SK-N-SH (cell line): ENCODE results near the gene GIT2. TPM values are rescaled to one million over a fixed set of nuclear protein-coding genes. Genes with fewer than 3 reads are reported as not detected.

Experiments
- CTCF ChIA-PET: fragments of 300-600, 350-600 bp; formaldehyde crosslinking; extraction: SDS; loops from one replicate; lab custom pipeline; 2021; lab: Yijun Ruan, JAX
- POLR2A ChIA-PET: fragments of 350-600 bp; sonication (Branson Sonifier 250); formaldehyde crosslinking; extraction: SDS; loops from one replicate; lab custom pipeline; 2020; ENCODE audit warnings: antibody characterized with exemption, inconsistent platforms; lab: Yijun Ruan, JAX
- DNase-seq: peaks from one replicate; pipeline ENCODE4 v3.0.0; 2012
- H2AFZ ChIP-seq: fragments of 200-600 bp; sonication (generic); 2 replicates; pipeline ENCODE4 v1.8.1; 2016; ENCODE audit warnings: antibody characterized with exemption, mild to moderate bottlenecking, low read depth
- H3F3A ChIP-seq: fragments of 200-600 bp; sonication (generic); replicated peaks from 2 replicates; pipeline ENCODE3; 2016; ENCODE audit warnings: antibody characterized with exemption, mild to moderate bottlenecking; ENCODE audit not compliant: insufficient read depth
- H3K27ac ChIP-seq, 2 experiments: fragments of 200-500 bp in 1 of 2; fragments of 200-600 bp in 1 of 2; sonication (Bioruptor generic) in 1 of 2; sonication (generic), shearing (Covaris generic) in 1 of 2; 2 replicates each; pipeline versions ENCODE4 v1.5.1 to v1.6.1; 2014 to 2016; ENCODE audit warnings: low read depth in 2 of 2, inconsistent platforms in 1 of 2, low read length in 1 of 2, mild to moderate bottlenecking in 1 of 2, mixed read lengths in 1 of 2
- H3K27me3 ChIP-seq: fragments of 200-600 bp; sonication (generic), shearing (Covaris generic); 2 replicates; pipeline ENCODE4 v1.6.1; 2016; ENCODE audit warnings: mixed run types; ENCODE audit not compliant: insufficient read depth
- H3K36me3 ChIP-seq, 2 experiments: fragments of 200-500 bp in 1 of 2; fragments of 200-600 bp in 1 of 2; sonication (Bioruptor generic) in 1 of 2; sonication (generic) in 1 of 2; replicated peaks in 1 of 2; 2 replicates each; pipeline versions ENCODE3 to v1.5.1; 2014 to 2016; ENCODE audit warnings: low read length in 1 of 2, mild to moderate bottlenecking in 1 of 2; ENCODE audit not compliant: insufficient read depth in 2 of 2, control insufficient read depth in 1 of 2
- H3K4me1 ChIP-seq, 2 experiments: fragments of 200-500 bp in 1 of 2; fragments of 200-600 bp in 1 of 2; sonication (Bioruptor generic) in 1 of 2; sonication (generic), shearing (Covaris generic) in 1 of 2; 2 replicates each; pipeline versions ENCODE4 v1.5.1 to v1.6.1; 2014 to 2016; ENCODE audit warnings: low read depth in 1 of 2, low read length in 1 of 2, mixed run types in 1 of 2; ENCODE audit not compliant: insufficient read depth in 2 of 2, control insufficient read depth in 1 of 2
- H3K4me2 ChIP-seq: fragments of 200-600 bp; sonication (generic), shearing (Covaris generic); 2 replicates; pipeline ENCODE4 v1.6.1; 2017; ENCODE audit warnings: mixed run types
- H3K4me3 ChIP-seq, 2 experiments: fragments of 200-500 bp in 1 of 2; fragments of 200-600 bp in 1 of 2; sonication (Bioruptor generic) in 1 of 2; sonication (generic), shearing (Covaris generic) in 1 of 2; 2 replicates each; pipeline versions ENCODE4 v1.5.1 to v1.8.1; 2014 to 2016; ENCODE audit warnings: low read depth in 2 of 2, inconsistent platforms in 1 of 2, low read length in 1 of 2, mild to moderate bottlenecking in 1 of 2, mixed read lengths in 1 of 2, moderate library complexity in 1 of 2
- H3K79me2 ChIP-seq: fragments of 200-600 bp; sonication (generic); 2 replicates; pipeline ENCODE4 v1.8.1; 2017; ENCODE audit warnings: mild to moderate bottlenecking; ENCODE audit not compliant: insufficient read depth
- H3K9ac ChIP-seq: fragments of 200-600 bp; sonication (generic); 2 replicates; pipeline ENCODE4 v1.6.1; 2017; ENCODE audit warnings: mixed run types
- H3K9me2 ChIP-seq: fragments of 200-600 bp; sonication (generic); 2 replicates; pipeline ENCODE4 v1.6.1; 2017; ENCODE audit warnings: mixed run types
- H3K9me3 ChIP-seq: fragments of 200-600 bp; sonication (generic); 2 replicates; pipeline ENCODE4 v1.6.1; 2017; ENCODE audit warnings: mixed run types, mild to moderate bottlenecking, moderate library complexity
- H4K20me1 ChIP-seq: fragments of 200-600 bp; sonication (generic); 2 replicates; pipeline ENCODE4 v1.6.1; 2017; ENCODE audit warnings: mild to moderate bottlenecking, mixed run types; ENCODE audit not compliant: insufficient read depth
- CHD2 ChIP-seq: fragments of 150-350 bp; IDR thresholded peaks from 2 replicates; pipeline ENCODE4 v1.6.1; 2018; ENCODE audit warnings: low read length; ENCODE audit not compliant: partially characterized antibody
- ELF1 ChIP-seq: IDR thresholded peaks from 2 replicates; pipeline ENCODE4 v1.4.0; 2012
- FOSL2 ChIP-seq: IDR thresholded peaks from 2 replicates; pipeline ENCODE4 v1.4.0; 2012; ENCODE audit warnings: low read depth, mild to moderate bottlenecking, moderate library complexity, borderline replicate concordance
- FOXJ3 ChIP-seq: sonication (generic); formaldehyde crosslinking; IDR thresholded peaks from 2 replicates; pipeline ENCODE4 v1.5.1; 2020; ENCODE audit warnings: mild to moderate bottlenecking, missing genetic modification reagents
- GABPA ChIP-seq: IDR thresholded peaks from 2 replicates; pipeline ENCODE4 v1.4.0; 2012; ENCODE audit warnings: low read depth, mild to moderate bottlenecking
- MEF2A ChIP-seq: IDR thresholded peaks from 2 replicates; pipeline ENCODE4 v1.4.0; 2012; ENCODE audit warnings: low read depth, borderline replicate concordance
- RAD21 ChIP-seq: IDR thresholded peaks from 2 replicates; pipeline ENCODE4 v1.6.1; 2012; ENCODE audit warnings: mild to moderate bottlenecking, low read length
- RCOR1 ChIP-seq: fragments of 150-350 bp; IDR thresholded peaks from 2 replicates; pipeline ENCODE4 v1.6.1; 2017; ENCODE audit warnings: antibody characterized with exemption, low read length
- RXRA ChIP-seq: IDR thresholded peaks from 2 replicates; pipeline ENCODE4 v1.4.0; 2012; ENCODE audit warnings: low read depth, mild to moderate bottlenecking, borderline replicate concordance
- SIN3A ChIP-seq: IDR thresholded peaks from 2 replicates; pipeline ENCODE4 v1.6.1; 2012; ENCODE audit warnings: low read depth, mild to moderate bottlenecking, low read length, moderate library complexity, borderline replicate concordance
- SMC3 ChIP-seq: IDR thresholded peaks from 2 replicates; pipeline ENCODE4 v1.6.1; 2012; ENCODE audit warnings: low read depth, low read length, improper control_type of control experiment
- TAF1 ChIP-seq: IDR thresholded peaks from 2 replicates; pipeline ENCODE4 v1.6.1; 2012; ENCODE audit warnings: low read depth, mild to moderate bottlenecking, low read length, moderate library complexity, borderline replicate concordance
- TEAD4 ChIP-seq: IDR thresholded peaks from 2 replicates; pipeline ENCODE4 v1.4.0; 2012; ENCODE audit warnings: mild to moderate bottlenecking, borderline replicate concordance; ENCODE audit not compliant: insufficient read depth
- YY1 ChIP-seq: IDR thresholded peaks from 2 replicates; pipeline ENCODE4 v1.4.0; 2012; ENCODE audit warnings: low read depth, mild to moderate bottlenecking
- WGBS: methylation state at CpG from one replicate; pipeline ENCODE4 v1.1.6; 2017; ENCODE audit warnings: low lambda C conversion rate; 5-methylcytosine and 5-hydroxymethylcytosine counted together
- polyA plus RNA-seq, 3 experiments: library from polyadenylated mRNA; depleted of rRNA; stranded (reverse); fragments of >200 nt; gene quantifications; 2 replicates each; pipeline ENCODE4 v1.2.3, GENCODE V29; 2012
- TF ChIP-seq, protein P1 (sequence below): IDR thresholded peaks from 2 replicates; pipeline ENCODE4; 2012
- TF ChIP-seq, protein P2 (sequence below): IDR thresholded peaks from 2 replicates; pipeline ENCODE4 v1.4.0; 2012; ENCODE audit warnings: low read depth, borderline replicate concordance
- TF ChIP-seq, protein P3 (sequence below): IDR thresholded peaks from 2 replicates; pipeline ENCODE4 v1.6.1; 2012; ENCODE audit warnings: mild to moderate bottlenecking, low read depth, low read length, moderate library complexity
- TF ChIP-seq, protein P4 (sequence below): fragments of 200-600 bp; sonication (generic); IDR thresholded peaks from 2 replicates; pipeline ENCODE4 v1.6.1; 2017; ENCODE audit warnings: antibody characterized with exemption, mild to moderate bottlenecking, moderate library complexity
- TF ChIP-seq, protein P5 (sequence below): fragments of 150-350 bp; IDR thresholded peaks from 2 replicates; pipeline ENCODE4 v1.6.1; 2016; ENCODE audit warnings: mild to moderate bottlenecking, low read depth, low read length

The GIT2 gene
- polyA plus RNA-seq, 1 of the 3 experiments (the other 2 are of a cell fraction): 21.2 TPM

DNA sequence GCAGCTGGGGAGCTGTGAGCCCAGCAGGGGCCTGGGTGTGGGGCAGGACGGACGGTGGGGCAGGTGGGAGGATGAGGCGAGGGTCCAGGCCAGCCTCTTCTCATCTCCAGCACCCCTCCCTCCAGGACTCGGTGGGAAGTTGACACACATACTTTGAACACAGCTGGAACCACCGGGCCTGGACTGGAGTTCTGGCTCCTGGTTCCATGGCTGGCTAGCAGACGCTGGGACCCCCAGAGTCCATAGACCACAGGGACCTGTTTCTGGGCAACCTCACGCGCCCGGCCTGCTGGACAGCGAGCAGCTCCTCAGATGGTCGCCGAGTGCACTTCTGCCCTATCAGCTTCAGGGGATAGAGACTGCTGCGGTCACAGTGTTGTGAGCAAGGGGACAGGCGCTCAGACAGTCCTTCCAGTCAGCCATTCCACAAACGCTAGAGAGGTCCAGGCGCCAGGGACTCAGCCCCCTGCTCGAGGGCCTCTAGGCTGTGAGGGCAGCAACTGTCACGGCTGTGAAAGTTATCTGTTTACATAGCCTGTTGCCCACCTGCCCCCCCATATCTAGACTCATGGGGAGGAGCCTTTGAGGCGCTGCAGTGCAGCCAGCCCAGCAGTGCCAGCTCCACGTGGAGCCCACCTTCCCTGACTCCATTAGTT is 70.9 kb downstream of the GIT2 start (continued):
- no peak for TF ChIP-seq TAF1
- no peak for TF ChIP-seq FOSL2
- TF ChIP-seq ELF1: no peak
- TF ChIP-seq SIN3A: no peak
- no peak for TF ChIP-seq SMC3
- no peak for TF ChIP-seq RAD21
- no peak for TF ChIP-seq TEAD4

DNA sequence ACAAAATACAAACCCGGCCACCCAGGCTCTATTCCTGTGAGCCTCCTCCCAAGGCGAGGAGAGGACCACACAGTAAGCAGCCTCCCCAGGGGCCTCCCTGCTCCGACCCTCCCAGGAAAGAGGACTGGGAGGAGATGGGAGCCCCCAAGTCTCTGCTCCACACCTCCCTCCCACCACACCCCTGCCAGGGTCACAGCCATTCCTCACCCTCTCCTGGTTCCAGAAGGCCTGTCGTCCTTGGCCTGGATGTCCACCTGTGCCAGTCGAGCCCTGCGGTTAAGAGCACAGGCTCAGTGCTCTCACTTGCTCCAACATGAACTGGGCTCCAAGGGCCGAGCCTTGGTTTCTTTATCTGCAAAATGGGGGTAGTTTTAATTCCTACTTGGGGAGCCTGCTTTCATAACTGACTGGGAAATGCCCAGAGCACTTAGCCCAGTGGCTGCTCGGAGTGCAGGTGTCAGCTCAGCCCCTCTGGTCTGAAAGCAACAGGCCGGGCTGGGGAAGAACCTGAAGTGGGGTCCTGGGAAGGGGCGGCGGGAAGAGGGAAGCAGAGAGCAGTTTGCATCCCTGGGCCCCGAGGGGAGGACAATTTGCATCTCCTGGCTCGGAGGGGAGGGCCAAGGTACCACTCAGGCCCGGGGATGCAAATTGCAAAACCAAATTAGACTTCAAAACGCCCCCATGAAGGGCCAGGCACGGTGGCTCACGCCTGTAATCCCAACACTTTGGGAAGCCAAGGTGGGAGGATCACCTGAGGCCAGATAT is 72.5 kb downstream of the GIT2 start:
- TF ChIP-seq MEF2A: no peak
- TF ChIP-seq, protein P1, sequence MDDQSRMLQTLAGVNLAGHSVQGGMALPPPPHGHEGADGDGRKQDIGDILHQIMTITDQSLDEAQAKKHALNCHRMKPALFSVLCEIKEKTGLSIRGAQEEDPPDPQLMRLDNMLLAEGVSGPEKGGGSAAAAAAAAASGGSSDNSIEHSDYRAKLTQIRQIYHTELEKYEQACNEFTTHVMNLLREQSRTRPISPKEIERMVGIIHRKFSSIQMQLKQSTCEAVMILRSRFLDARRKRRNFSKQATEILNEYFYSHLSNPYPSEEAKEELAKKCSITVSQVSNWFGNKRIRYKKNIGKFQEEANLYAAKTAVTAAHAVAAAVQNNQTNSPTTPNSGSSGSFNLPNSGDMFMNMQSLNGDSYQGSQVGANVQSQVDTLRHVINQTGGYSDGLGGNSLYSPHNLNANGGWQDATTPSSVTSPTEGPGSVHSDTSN: no peak
- no peak for TF ChIP-seq TAF1
- no peak for TF ChIP-seq CHD2
- TF ChIP-seq RAD21: no peak
- TF ChIP-seq YY1: no peak
- no peak for TF ChIP-seq GABPA
- no peak for TF ChIP-seq SIN3A
- TF ChIP-seq, protein P2, sequence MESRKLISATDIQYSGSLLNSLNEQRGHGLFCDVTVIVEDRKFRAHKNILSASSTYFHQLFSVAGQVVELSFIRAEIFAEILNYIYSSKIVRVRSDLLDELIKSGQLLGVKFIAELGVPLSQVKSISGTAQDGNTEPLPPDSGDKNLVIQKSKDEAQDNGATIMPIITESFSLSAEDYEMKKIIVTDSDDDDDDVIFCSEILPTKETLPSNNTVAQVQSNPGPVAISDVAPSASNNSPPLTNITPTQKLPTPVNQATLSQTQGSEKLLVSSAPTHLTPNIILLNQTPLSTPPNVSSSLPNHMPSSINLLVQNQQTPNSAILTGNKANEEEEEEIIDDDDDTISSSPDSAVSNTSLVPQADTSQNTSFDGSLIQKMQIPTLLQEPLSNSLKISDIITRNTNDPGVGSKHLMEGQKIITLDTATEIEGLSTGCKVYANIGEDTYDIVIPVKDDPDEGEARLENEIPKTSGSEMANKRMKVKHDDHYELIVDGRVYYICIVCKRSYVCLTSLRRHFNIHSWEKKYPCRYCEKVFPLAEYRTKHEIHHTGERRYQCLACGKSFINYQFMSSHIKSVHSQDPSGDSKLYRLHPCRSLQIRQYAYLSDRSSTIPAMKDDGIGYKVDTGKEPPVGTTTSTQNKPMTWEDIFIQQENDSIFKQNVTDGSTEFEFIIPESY: no peak
- TF ChIP-seq, protein P3, sequence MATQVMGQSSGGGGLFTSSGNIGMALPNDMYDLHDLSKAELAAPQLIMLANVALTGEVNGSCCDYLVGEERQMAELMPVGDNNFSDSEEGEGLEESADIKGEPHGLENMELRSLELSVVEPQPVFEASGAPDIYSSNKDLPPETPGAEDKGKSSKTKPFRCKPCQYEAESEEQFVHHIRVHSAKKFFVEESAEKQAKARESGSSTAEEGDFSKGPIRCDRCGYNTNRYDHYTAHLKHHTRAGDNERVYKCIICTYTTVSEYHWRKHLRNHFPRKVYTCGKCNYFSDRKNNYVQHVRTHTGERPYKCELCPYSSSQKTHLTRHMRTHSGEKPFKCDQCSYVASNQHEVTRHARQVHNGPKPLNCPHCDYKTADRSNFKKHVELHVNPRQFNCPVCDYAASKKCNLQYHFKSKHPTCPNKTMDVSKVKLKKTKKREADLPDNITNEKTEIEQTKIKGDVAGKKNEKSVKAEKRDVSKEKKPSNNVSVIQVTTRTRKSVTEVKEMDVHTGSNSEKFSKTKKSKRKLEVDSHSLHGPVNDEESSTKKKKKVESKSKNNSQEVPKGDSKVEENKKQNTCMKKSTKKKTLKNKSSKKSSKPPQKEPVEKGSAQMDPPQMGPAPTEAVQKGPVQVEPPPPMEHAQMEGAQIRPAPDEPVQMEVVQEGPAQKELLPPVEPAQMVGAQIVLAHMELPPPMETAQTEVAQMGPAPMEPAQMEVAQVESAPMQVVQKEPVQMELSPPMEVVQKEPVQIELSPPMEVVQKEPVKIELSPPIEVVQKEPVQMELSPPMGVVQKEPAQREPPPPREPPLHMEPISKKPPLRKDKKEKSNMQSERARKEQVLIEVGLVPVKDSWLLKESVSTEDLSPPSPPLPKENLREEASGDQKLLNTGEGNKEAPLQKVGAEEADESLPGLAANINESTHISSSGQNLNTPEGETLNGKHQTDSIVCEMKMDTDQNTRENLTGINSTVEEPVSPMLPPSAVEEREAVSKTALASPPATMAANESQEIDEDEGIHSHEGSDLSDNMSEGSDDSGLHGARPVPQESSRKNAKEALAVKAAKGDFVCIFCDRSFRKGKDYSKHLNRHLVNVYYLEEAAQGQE: no peak
- no peak for TF ChIP-seq RCOR1
- no peak for TF ChIP-seq RXRA
- TF ChIP-seq, protein P4, sequence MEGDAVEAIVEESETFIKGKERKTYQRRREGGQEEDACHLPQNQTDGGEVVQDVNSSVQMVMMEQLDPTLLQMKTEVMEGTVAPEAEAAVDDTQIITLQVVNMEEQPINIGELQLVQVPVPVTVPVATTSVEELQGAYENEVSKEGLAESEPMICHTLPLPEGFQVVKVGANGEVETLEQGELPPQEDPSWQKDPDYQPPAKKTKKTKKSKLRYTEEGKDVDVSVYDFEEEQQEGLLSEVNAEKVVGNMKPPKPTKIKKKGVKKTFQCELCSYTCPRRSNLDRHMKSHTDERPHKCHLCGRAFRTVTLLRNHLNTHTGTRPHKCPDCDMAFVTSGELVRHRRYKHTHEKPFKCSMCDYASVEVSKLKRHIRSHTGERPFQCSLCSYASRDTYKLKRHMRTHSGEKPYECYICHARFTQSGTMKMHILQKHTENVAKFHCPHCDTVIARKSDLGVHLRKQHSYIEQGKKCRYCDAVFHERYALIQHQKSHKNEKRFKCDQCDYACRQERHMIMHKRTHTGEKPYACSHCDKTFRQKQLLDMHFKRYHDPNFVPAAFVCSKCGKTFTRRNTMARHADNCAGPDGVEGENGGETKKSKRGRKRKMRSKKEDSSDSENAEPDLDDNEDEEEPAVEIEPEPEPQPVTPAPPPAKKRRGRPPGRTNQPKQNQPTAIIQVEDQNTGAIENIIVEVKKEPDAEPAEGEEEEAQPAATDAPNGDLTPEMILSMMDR: no peak
- no peak for TF ChIP-seq FOXJ3 (CRISPR knock-in tag)
- TF ChIP-seq, protein P5, sequence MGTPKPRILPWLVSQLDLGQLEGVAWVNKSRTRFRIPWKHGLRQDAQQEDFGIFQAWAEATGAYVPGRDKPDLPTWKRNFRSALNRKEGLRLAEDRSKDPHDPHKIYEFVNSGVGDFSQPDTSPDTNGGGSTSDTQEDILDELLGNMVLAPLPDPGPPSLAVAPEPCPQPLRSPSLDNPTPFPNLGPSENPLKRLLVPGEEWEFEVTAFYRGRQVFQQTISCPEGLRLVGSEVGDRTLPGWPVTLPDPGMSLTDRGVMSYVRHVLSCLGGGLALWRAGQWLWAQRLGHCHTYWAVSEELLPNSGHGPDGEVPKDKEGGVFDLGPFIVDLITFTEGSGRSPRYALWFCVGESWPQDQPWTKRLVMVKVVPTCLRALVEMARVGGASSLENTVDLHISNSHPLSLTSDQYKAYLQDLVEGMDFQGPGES: no peak
- ChIA-PET POLR2A (no interaction called here), CTCF (interaction anchor here (6.1 kb wide), 1 partner anchor 71 kb away, joined by 43 read pairs; no protein-coding TSS in a partner anchor)
- H3K9me2 ChIP-seq: no peaks in the 10 kb centered on the region
- no peak overlapping the region for H3K4me2 ChIP-seq
- no peak for DNase-seq
- H3K27ac ChIP-seq: no peak overlapping the region
- H3K9ac ChIP-seq: no peak overlapping the region
- 91% methylated on average over 17 of the region's 17 CpGs for WGBS
- no peak overlapping the region for H2AFZ ChIP-seq
- no peaks in the 10 kb centered on the region for H3K27me3 ChIP-seq
- no peaks in the 10 kb centered on the region for H4K20me1 ChIP-seq
- H3K36me3 ChIP-seq: peaks cover 0 to 13% of the 10 kb centered on the region in 2 experiments
- H3K9me3 ChIP-seq: no peaks in the 10 kb centered on the region
- H3F3A ChIP-seq: no peaks in the 10 kb centered on the region
- H3K4me3 ChIP-seq: no peak overlapping the region
- H3K4me1 ChIP-seq: peaks cover 0 to 2% of the 10 kb centered on the region in 2 experiments; a peak in 1 of 4 replicates
- no peaks in the 10 kb centered on the region for H3K79me2 ChIP-seq
